ENCODE results near the gene UBE2S.

- TF ChIP-seq POLR2A (IDR thresholded peaks at IDR 0.05) (no peak), CTCF (IDR thresholded peaks at IDR 0.05) (no peak)
Observed at GRCh38 chr19:55391702-55392615, 15.6 kb downstream of the UBE2S start.
